Measurements from ENCODE around the gene SYDE1. TPM values are rescaled to one million over a fixed set of nuclear protein-coding genes. Genes with fewer than 3 reads are reported as not detected.
A peak's percentile ranks its signal among the peaks of the same experiment; 100 is the strongest.

Gene SYDE1
- total RNA-seq, 3 donors from 2014 or later = 3.8 to 32.5 (median 4.1) TPM

GRCh38 chr19:15144046-15144646, 36.9 kb downstream of the SYDE1 start:
- Histone ChIP-seq H3K4me1 (ENCODE audit: low read depth) (no peaks in the 10 kb centered on the region), H3K4me3 (no peak overlapping the region), H3K36me3 (ENCODE audit: low read depth) (no peaks in the 10 kb centered on the region), H3K9me3 (peaks cover 4% of the 10 kb centered on the region)
- DNase-seq (no peak), ATAC-seq (no peak)
- intact Hi-C loops (cut with DNase I, micrococcal nuclease) = no loop called here
- TF ChIP-seq CTCF (IDR thresholded peaks at IDR 0.05) = no peak

GRCh38 chr19:15147090-15147489, 39.9 kb downstream of the SYDE1 start:
- ATAC-seq = no peak
- Histone ChIP-seq H3K4me3 (no peak overlapping the region), H3K36me3 (ENCODE audit: low read depth) (no peaks in the 10 kb centered on the region), H3K4me1 (ENCODE audit: low read depth) (no peaks in the 10 kb centered on the region), H3K9me3 (no peaks in the 10 kb centered on the region)
- intact Hi-C loops (cut with DNase I, micrococcal nuclease) = no loop called here
- no peak for DNase-seq
- TF ChIP-seq CTCF (IDR thresholded peaks at IDR 0.05) = no peak

- no peak for ATAC-seq
- no peak overlapping the region for H3K4me3 ChIP-seq
- no peaks in the 10 kb centered on the region for H3K36me3 ChIP-seq (ENCODE audit: low read depth)
- TF ChIP-seq CTCF (IDR thresholded peaks at IDR 0.05) = no peak
- H3K9me3 ChIP-seq = peaks cover 6% of the 10 kb centered on the region
- no peaks in the 10 kb centered on the region for H3K4me1 ChIP-seq (ENCODE audit: low read depth)
- no peak for DNase-seq
- intact Hi-C loops (cut with DNase I, micrococcal nuclease) = loop anchor here (2.0 to 5.0 kb wide), 2 partner anchors 49 to 57 kb away; no protein-coding TSS in a partner anchor
Observed at GRCh38 chr19:15149737-15150136, 42.5 kb downstream of the SYDE1 start.

GRCh38 chr19:15154002-15154612, 46.9 kb downstream of the SYDE1 start:
- Histone ChIP-seq H3K36me3 (ENCODE audit: low read depth) (no peaks in the 10 kb centered on the region), H3K4me3 (no peak overlapping the region), H3K9me3 (peaks cover 6% of the 10 kb centered on the region), H3K4me1 (ENCODE audit: low read depth) (no peaks in the 10 kb centered on the region)
- no peak for TF ChIP-seq CTCF (IDR thresholded peaks at IDR 0.05)
- intact Hi-C loops (cut with DNase I, micrococcal nuclease) = loop anchor here in 1 of 2 donors (5.0 kb wide), 1 partner anchor 62 kb away; no protein-coding TSS in a partner anchor
- DNase-seq (peak in 2 of 3 donors; percentile 39 to 41), ATAC-seq (peak; percentile 65)

GRCh38 chr19:15155296-15155695, 48.1 kb downstream of the SYDE1 start:
- Histone ChIP-seq H3K9me3 (peaks cover 6% of the 10 kb centered on the region), H3K36me3 (ENCODE audit: low read depth) (no peaks in the 10 kb centered on the region), H3K4me3 (no peak overlapping the region), H3K4me1 (ENCODE audit: low read depth) (no peaks in the 10 kb centered on the region)
- intact Hi-C loops (cut with DNase I, micrococcal nuclease) = no loop called here
- DNase-seq (no peak), ATAC-seq (no peak)
- TF ChIP-seq CTCF (IDR thresholded peaks at IDR 0.05) = no peak

Data from mucosa of descending colon (tissue), 3 donors.